AG09309 (cell line): ENCODE data around the gene NLRP9.
"Not testable (repeated sequence)": the region's sequence is repeated elsewhere in the genome, so short reads cannot be mapped to it uniquely, and the experiment has no call there.

Source experiments
- DNase-seq: peaks from one replicate; pipeline ENCODE4 v3.0.0-alpha.2; 2010; ENCODE audit warnings: low read depth
- H3K4me3 ChIP-seq: 2 replicates; pipeline ENCODE4 v1.5.1; 2011; ENCODE audit warnings: mild to moderate bottlenecking, low read depth, low read length, moderate library complexity; ENCODE audit not compliant: control insufficient read depth
- CTCF ChIP-seq: IDR thresholded peaks from 2 replicates; pipeline ENCODE4 v1.5.1; 2011; ENCODE audit warnings: mild to moderate bottlenecking, low read depth, low read length, inconsistent platforms; ENCODE audit not compliant: insufficient read depth, control insufficient read depth; ENCODE audit errors: missing control alignments

NLRP9 gene

GRCh38 chr19:55753401-55753800 lies 15.2 kb upstream of the NLRP9 start:
- H3K4me3 ChIP-seq: no peak overlapping the region
- no peak for TF ChIP-seq CTCF
- no peak for DNase-seq

GRCh38 chr19:55750715-55751114 lies 12.5 kb upstream of the NLRP9 start:
- TF ChIP-seq CTCF: no peak
- H3K4me3 ChIP-seq: no peak overlapping the region
- no peak for DNase-seq

GRCh38 chr19:55730378-55730777 lies 7.8 kb downstream of the NLRP9 start:
- not testable (repeated sequence) for DNase-seq, H3K4me3 ChIP-seq

GRCh38 chr19:55723491-55723890 lies 14.7 kb downstream of the NLRP9 start:
- no peak for DNase-seq
- H3K4me3 ChIP-seq: no peak overlapping the region
- TF ChIP-seq CTCF: no peak

- no peak for DNase-seq
- no peak overlapping the region for H3K4me3 ChIP-seq
- no peak for TF ChIP-seq CTCF
These were observed 17.4 kb downstream of the NLRP9 start for GRCh38 chr19:55720801-55721200.

- TF ChIP-seq CTCF: no peak
- no peak overlapping the region for H3K4me3 ChIP-seq
- DNase-seq: no peak
These were observed 17.9 kb downstream of the NLRP9 start for GRCh38 chr19:55720214-55720746.

- H3K4me3 ChIP-seq: not testable (repeated sequence)
These were observed 20.1 kb downstream of the NLRP9 start for GRCh38 chr19:55717879-55718711.

More at GRCh38 chr19:55717879-55718711, 20.1 kb downstream of the NLRP9 start:
- DNase-seq: not testable (repeated sequence)
